ENCODE measurements around the gene TCF12. TPM values are rescaled to one million over a fixed set of nuclear protein-coding genes. Genes with fewer than 3 reads are reported as not detected.

TCF12 gene
- total RNA-seq, 1 experiment from 2014 or later: 76.7 TPM

DNA sequence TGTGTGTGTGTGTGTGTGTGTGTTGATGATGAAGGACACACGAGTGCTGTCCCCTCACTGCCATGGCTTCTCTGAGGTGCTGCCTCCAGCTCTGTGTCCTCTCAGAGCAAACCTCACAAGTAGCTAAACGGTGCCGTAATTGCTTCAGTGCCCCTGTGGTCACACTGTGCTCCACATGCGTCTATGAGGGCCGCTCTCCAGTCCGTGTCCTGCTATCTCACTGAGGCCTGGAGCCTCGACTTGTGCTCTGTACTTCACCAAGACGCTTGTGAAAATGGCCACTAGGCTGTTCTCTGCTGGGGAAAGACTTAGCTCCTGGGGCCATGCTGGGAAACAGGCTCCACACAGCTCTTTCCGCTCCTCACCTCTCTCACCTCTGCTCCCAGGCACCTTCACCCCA, 392.4 kb downstream of the TCF12 start:
- no peak overlapping the region for H2AFZ ChIP-seq (ENCODE audit: low read length)
- no CpG with 5 or more reads among the region's 9 CpGs for WGBS (ENCODE audit: extremely low coverage, insufficient read length, low lambda C conversion rate)
- H3K23me2 ChIP-seq (ENCODE audit: insufficient read length, low read depth, low read length, poor library complexity, severe bottlenecking): peaks cover 7% of the 10 kb centered on the region
- no peak overlapping the region for H3K23ac ChIP-seq (ENCODE audit: insufficient read length, low read depth, low read length)
- no peak overlapping the region for H2BK20ac ChIP-seq (ENCODE audit: low read depth, low read length, poor library complexity, severe bottlenecking)
- Mint-ChIP-seq H3K4me3 (no peak overlapping the region), H3K9me3 (peaks cover 0 to 2% of the 10 kb centered on the region in 2 experiments; a peak in 3 of 5 replicates), H3K27ac (no peak overlapping the region; a peak in 2 of 7 replicates), H3K36me3 (ENCODE audit: insufficient read depth in 1 of 3, low read depth in 3 of 3) (no peaks in the 10 kb centered on the region; a peak in 1 of 7 replicates), H3K27me3 (ENCODE audit: low read depth) (no peaks in the 10 kb centered on the region; the same call in 1 of the 2 replicates), H3K4me1 (peaks cover 8 to 17% of the 10 kb centered on the region in 2 experiments)
- H3K56ac ChIP-seq (ENCODE audit: insufficient read length, low read depth, low read length): no peak overlapping the region
- no peak overlapping the region for H2AK5ac ChIP-seq (ENCODE audit: insufficient read length, low read length)
- H3K18ac ChIP-seq (ENCODE audit: insufficient read length, low read depth, low read length): no peak overlapping the region
- H2BK5ac ChIP-seq (ENCODE audit: insufficient read length, low read length): no peak overlapping the region
- H2BK12ac ChIP-seq (ENCODE audit: insufficient read length, low read depth, low read length): no peak overlapping the region
- H3K4me2 ChIP-seq (ENCODE audit: insufficient read depth, insufficient read length, low read length): no peak overlapping the region
- no peak overlapping the region for H3K4ac ChIP-seq (ENCODE audit: low read depth, low read length)
- H3K79me1 ChIP-seq (ENCODE audit: insufficient read depth, low read depth, low read length, poor library complexity, severe bottlenecking): no peaks in the 10 kb centered on the region
- TF ChIP-seq, protein P1, sequence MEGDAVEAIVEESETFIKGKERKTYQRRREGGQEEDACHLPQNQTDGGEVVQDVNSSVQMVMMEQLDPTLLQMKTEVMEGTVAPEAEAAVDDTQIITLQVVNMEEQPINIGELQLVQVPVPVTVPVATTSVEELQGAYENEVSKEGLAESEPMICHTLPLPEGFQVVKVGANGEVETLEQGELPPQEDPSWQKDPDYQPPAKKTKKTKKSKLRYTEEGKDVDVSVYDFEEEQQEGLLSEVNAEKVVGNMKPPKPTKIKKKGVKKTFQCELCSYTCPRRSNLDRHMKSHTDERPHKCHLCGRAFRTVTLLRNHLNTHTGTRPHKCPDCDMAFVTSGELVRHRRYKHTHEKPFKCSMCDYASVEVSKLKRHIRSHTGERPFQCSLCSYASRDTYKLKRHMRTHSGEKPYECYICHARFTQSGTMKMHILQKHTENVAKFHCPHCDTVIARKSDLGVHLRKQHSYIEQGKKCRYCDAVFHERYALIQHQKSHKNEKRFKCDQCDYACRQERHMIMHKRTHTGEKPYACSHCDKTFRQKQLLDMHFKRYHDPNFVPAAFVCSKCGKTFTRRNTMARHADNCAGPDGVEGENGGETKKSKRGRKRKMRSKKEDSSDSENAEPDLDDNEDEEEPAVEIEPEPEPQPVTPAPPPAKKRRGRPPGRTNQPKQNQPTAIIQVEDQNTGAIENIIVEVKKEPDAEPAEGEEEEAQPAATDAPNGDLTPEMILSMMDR (conservative IDR thresholded peaks at IDR 0.05): no peak
- H4K91ac ChIP-seq (ENCODE audit: insufficient read length, low read depth, low read length): no peak overlapping the region
- no peaks in the 10 kb centered on the region for H3K4me1 ChIP-seq (ENCODE audit: insufficient read depth, low read length)
- H3K14ac ChIP-seq (ENCODE audit: insufficient read depth, low read length): no peak overlapping the region
- H3K27ac ChIP-seq (ENCODE audit: insufficient read length, low read depth, low read length): no peak overlapping the region
- no peaks in the 10 kb centered on the region for H4K20me1 ChIP-seq (ENCODE audit: control insufficient read depth, insufficient read depth, insufficient read length)
- H2BK15ac ChIP-seq (ENCODE audit: low read depth, low read length): no peak overlapping the region
- H2BK120ac ChIP-seq (ENCODE audit: low read depth, low read length, poor library complexity, severe bottlenecking): no peak overlapping the region
- H3K79me2 ChIP-seq (ENCODE audit: insufficient read depth, low read length): no peaks in the 10 kb centered on the region
- no peak overlapping the region for H4K5ac ChIP-seq (ENCODE audit: insufficient read length, low read depth, low read length)
- H3K9ac ChIP-seq (ENCODE audit: extremely low read depth, insufficient read length, low read length): no peak overlapping the region
- H3T11ph ChIP-seq (ENCODE audit: low read length): no peak overlapping the region
- H3K27me3 ChIP-seq (ENCODE audit: insufficient read depth, low read length): no peaks in the 10 kb centered on the region
- no peak overlapping the region for H4K8ac ChIP-seq (replicated peaks; ENCODE audit: insufficient read length, low read depth, low read length)
- DNase-seq: no peak
- H3K9me3 ChIP-seq (ENCODE audit: control insufficient read depth, low read depth, low read length): no peaks in the 10 kb centered on the region

All from H9 (cell line).